Measurements from ENCODE around the gene LRRC8B.
"Not testable (repeated sequence)": the region's sequence is repeated elsewhere in the genome, so short reads cannot be mapped to it uniquely, and the experiment has no call there.

Gene LRRC8B

DNA sequence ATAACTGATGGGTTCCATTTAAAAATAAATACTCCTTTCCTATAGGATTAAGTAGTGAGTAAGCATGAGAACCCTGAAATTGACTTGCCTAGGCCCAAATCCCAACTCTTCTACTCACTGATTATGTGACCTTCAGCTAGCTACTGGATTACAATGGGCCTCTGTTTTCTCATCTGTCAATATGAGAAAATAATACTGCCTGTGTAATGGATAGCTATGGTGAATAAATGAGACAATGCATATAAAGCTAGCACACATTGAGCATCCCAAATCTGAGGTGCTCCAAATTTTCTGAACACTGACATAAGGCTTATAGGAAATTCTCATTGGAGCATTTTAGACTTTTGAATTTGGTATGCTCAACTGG lies 103.0 kb downstream of the LRRC8B start:
- H3K36me3 ChIP-seq (ENCODE audit: low read length) = no peaks in the 10 kb centered on the region
- no peaks in the 10 kb centered on the region for H3K9me2 ChIP-seq (replicated peaks; ENCODE audit: insufficient read depth, low read length)
- no peak for TF ChIP-seq CTCF (IDR thresholded peaks at IDR 0.05; ENCODE audit: insufficient read depth, low read length, poor library complexity, severe bottlenecking)
- no peak for TF ChIP-seq EZH2phosphoT487 (conservative IDR thresholded peaks at IDR 0.05; ENCODE audit: low read length)
- no peaks in the 10 kb centered on the region for H3K79me2 ChIP-seq (ENCODE audit: insufficient read depth, low read length)
- no peak overlapping the region for H2AFZ ChIP-seq (ENCODE audit: low read depth, low read length, severe bottlenecking)
- H3K9me3 ChIP-seq (ENCODE audit: insufficient read depth, low read length) = no peaks in the 10 kb centered on the region
- no peak overlapping the region for H3K4me3 ChIP-seq (ENCODE audit: insufficient read depth, low read length, poor library complexity, severe bottlenecking)
- H4K20me1 ChIP-seq (ENCODE audit: low read depth, low read length) = no peaks in the 10 kb centered on the region
- no peak overlapping the region for H3K9ac ChIP-seq (ENCODE audit: low read length)
- no peaks in the 10 kb centered on the region for H3K27me3 ChIP-seq (ENCODE audit: low read length)
- H3K27ac ChIP-seq (ENCODE audit: low read depth, low read length) = no peak overlapping the region
- no peak overlapping the region for H3K4me2 ChIP-seq (ENCODE audit: low read depth, low read length, poor library complexity, severe bottlenecking)
- H3F3A ChIP-seq (ENCODE audit: insufficient read depth) = peaks cover 5% of the 10 kb centered on the region; the same call in 1 of the 2 replicates

DNA sequence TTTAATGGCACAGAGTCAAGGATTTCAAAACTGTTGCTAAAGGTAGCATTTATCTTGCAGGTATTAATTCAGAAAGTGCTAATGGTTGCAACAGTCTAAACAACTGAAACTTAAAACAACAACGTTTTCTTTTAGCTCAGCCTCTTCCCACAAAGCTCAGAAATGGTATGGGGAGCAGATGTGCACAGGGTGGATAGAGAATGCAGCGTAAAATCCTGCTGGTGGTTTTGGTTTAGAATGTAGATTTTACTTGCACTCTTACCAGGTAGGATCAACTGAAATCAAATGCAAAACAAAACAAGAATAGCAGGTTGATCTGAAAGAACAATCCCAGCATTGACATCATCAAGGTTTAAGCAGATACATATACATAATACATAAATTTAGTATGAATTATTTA lies 104.5 kb downstream of the LRRC8B start:
- H2AFZ ChIP-seq (ENCODE audit: low read depth, low read length, severe bottlenecking) = no peak overlapping the region
- H3F3A ChIP-seq (ENCODE audit: insufficient read depth) = peaks cover 5% of the 10 kb centered on the region; the same call in 1 of the 2 replicates
- no peaks in the 10 kb centered on the region for H3K36me3 ChIP-seq (ENCODE audit: low read length)
- H3K27me3 ChIP-seq (ENCODE audit: low read length) = no peaks in the 10 kb centered on the region
- no peak overlapping the region for H3K9ac ChIP-seq (ENCODE audit: low read length)
- H3K27ac ChIP-seq (ENCODE audit: low read depth, low read length) = no peak overlapping the region
- H3K79me2 ChIP-seq (ENCODE audit: insufficient read depth, low read length) = no peaks in the 10 kb centered on the region
- H4K20me1 ChIP-seq (ENCODE audit: low read depth, low read length) = no peaks in the 10 kb centered on the region
- H3K9me3 ChIP-seq (ENCODE audit: insufficient read depth, low read length) = no peaks in the 10 kb centered on the region
- TF ChIP-seq EZH2phosphoT487 (conservative IDR thresholded peaks at IDR 0.05; ENCODE audit: low read length) (no peak), CTCF (IDR thresholded peaks at IDR 0.05; ENCODE audit: insufficient read depth, low read length, poor library complexity, severe bottlenecking) (no peak)
- H3K9me2 ChIP-seq (replicated peaks; ENCODE audit: insufficient read depth, low read length) = no peaks in the 10 kb centered on the region
- no peak overlapping the region for H3K4me2 ChIP-seq (ENCODE audit: low read depth, low read length, poor library complexity, severe bottlenecking)
- H3K4me3 ChIP-seq (ENCODE audit: insufficient read depth, low read length, poor library complexity, severe bottlenecking) = no peak overlapping the region

DNA sequence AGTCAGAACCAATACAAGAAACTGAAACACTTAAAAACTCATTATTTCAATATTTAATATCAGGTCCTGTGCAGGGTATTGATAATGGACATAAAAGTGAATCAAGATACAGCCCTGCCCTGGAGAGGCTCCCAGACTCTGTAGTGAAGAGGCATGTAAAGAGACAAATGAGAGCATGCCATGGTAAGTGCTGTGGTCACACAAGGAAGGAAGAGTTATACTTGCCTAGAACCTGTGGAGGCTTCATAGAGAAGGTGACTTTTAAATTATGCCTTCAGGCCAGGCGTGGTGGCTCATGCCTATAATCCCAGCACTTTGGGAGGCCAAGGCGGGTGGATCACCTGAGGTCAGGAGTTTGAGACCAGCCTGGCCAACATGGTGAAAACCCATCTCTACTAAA lies 105.0 kb downstream of the LRRC8B start:
- not testable (repeated sequence) for H3K9me3 ChIP-seq (ENCODE audit: insufficient read depth, low read length); H3K4me3 ChIP-seq (ENCODE audit: insufficient read depth, low read length, poor library complexity, severe bottlenecking); H3K79me2 ChIP-seq (ENCODE audit: insufficient read depth, low read length); H3F3A ChIP-seq (ENCODE audit: insufficient read depth); H3K27me3 ChIP-seq (ENCODE audit: low read length); H3K4me2 ChIP-seq (ENCODE audit: low read depth, low read length, poor library complexity, severe bottlenecking); H3K36me3 ChIP-seq (ENCODE audit: low read length); H2AFZ ChIP-seq (ENCODE audit: low read depth, low read length, severe bottlenecking); H3K9ac ChIP-seq (ENCODE audit: low read length); H3K27ac ChIP-seq (ENCODE audit: low read depth, low read length); H3K9me2 ChIP-seq (replicated peaks; ENCODE audit: insufficient read depth, low read length); H4K20me1 ChIP-seq (ENCODE audit: low read depth, low read length)

- no peak for TF ChIP-seq CTCF (IDR thresholded peaks at IDR 0.05; ENCODE audit: insufficient read depth, low read length, poor library complexity, severe bottlenecking)
- no peak for TF ChIP-seq EZH2phosphoT487 (conservative IDR thresholded peaks at IDR 0.05; ENCODE audit: low read length)
- H3K27me3 ChIP-seq (ENCODE audit: low read length) = no peaks in the 10 kb centered on the region
- H3K9me2 ChIP-seq (replicated peaks; ENCODE audit: insufficient read depth, low read length) = no peaks in the 10 kb centered on the region
- no peak overlapping the region for H3K4me2 ChIP-seq (ENCODE audit: low read depth, low read length, poor library complexity, severe bottlenecking)
- H3K9me3 ChIP-seq (ENCODE audit: insufficient read depth, low read length) = no peaks in the 10 kb centered on the region
- H3K27ac ChIP-seq (ENCODE audit: low read depth, low read length) = no peak overlapping the region
- no peak overlapping the region for H3K4me3 ChIP-seq (ENCODE audit: insufficient read depth, low read length, poor library complexity, severe bottlenecking)
- H2AFZ ChIP-seq (ENCODE audit: low read depth, low read length, severe bottlenecking) = no peak overlapping the region
- H4K20me1 ChIP-seq (ENCODE audit: low read depth, low read length) = no peaks in the 10 kb centered on the region
- H3K79me2 ChIP-seq (ENCODE audit: insufficient read depth, low read length) = no peaks in the 10 kb centered on the region
- H3K9ac ChIP-seq (ENCODE audit: low read length) = no peak overlapping the region
- H3K36me3 ChIP-seq (ENCODE audit: low read length) = no peaks in the 10 kb centered on the region
- peaks cover 11% of the 10 kb centered on the region; the same call in 1 of the 2 replicates for H3F3A ChIP-seq (ENCODE audit: insufficient read depth)
Measured at GRCh38 chr1:89630048-89630447, 105.4 kb downstream of the LRRC8B start.

All from SU-DHL-6 (cell line).